GM19239 (cell line): ENCODE results near the gene SHTN1.

Experiments used
- DNase-seq: peaks from one replicate; pipeline ENCODE4 v3.0.0; 2011; ENCODE audit warnings: low spot score; ENCODE audit not compliant: insufficient read length
- FAIRE-seq: peaks from 2 replicates; lab custom pipeline; 2011; peaks lifted over from hg19 to GRCh38; lab: Jason Lieb, UNC

The SHTN1 gene

GRCh38 chr10:116925056-116925455, 79.9 kb downstream of the SHTN1 start:
- FAIRE-seq (no peak), DNase-seq (no peak)

GRCh38 chr10:116919706-116920105, 85.3 kb downstream of the SHTN1 start:
- FAIRE-seq, result no peak
- DNase-seq, result no peak

- FAIRE-seq (no peak), DNase-seq (no peak)
Measured at GRCh38 chr10:116919164-116919563, 85.8 kb downstream of the SHTN1 start.

GRCh38 chr10:116918583-116918982, 86.4 kb downstream of the SHTN1 start:
- no peak for FAIRE-seq

GRCh38 chr10:116917481-116917880, 87.5 kb downstream of the SHTN1 start:
- DNase-seq (no peak), FAIRE-seq (no peak)

More at GRCh38 chr10:116918583-116918982, 86.4 kb downstream of the SHTN1 start:
- DNase-seq, result no peak

- FAIRE-seq (no peak), DNase-seq (no peak)
Measured at GRCh38 chr10:116915340-116915739, 89.6 kb downstream of the SHTN1 start.

- FAIRE-seq (no peak), DNase-seq (no peak)
Measured at GRCh38 chr10:116913695-116914094, 91.3 kb downstream of the SHTN1 start.

- FAIRE-seq (no peak), DNase-seq (no peak)
Measured at GRCh38 chr10:116912162-116912561, 92.8 kb downstream of the SHTN1 start.

GRCh38 chr10:116910910-116911309, 94.1 kb downstream of the SHTN1 start:
- DNase-seq (no peak), FAIRE-seq (no peak)

- DNase-seq (no peak), FAIRE-seq (no peak)
Measured at GRCh38 chr10:116909307-116909706, 95.7 kb downstream of the SHTN1 start.

- FAIRE-seq, result no peak
- no peak for DNase-seq
Measured at GRCh38 chr10:116907245-116907987, 97.6 kb downstream of the SHTN1 start.

GRCh38 chr10:116905845-116906210, 99.2 kb downstream of the SHTN1 start:
- DNase-seq, result no peak
- no peak for FAIRE-seq

GRCh38 chr10:116899626-116900025, 105.4 kb downstream of the SHTN1 start:
- no peak for FAIRE-seq
- DNase-seq, result no peak

GRCh38 chr10:116893686-116894037, 111.3 kb downstream of the SHTN1 start:
- DNase-seq (no peak), FAIRE-seq (no peak)

GRCh38 chr10:116892907-116893685, 111.9 kb downstream of the SHTN1 start:
- DNase-seq, result no peak

GRCh38 chr10:116891208-116891607, 113.8 kb downstream of the SHTN1 start:
- DNase-seq (no peak), FAIRE-seq (no peak)

More at GRCh38 chr10:116892907-116893685, 111.9 kb downstream of the SHTN1 start:
- FAIRE-seq, result no peak

- FAIRE-seq, result no peak
Measured at GRCh38 chr10:116889066-116889465, 115.9 kb downstream of the SHTN1 start.

GRCh38 chr10:116888380-116889055, 116.5 kb downstream of the SHTN1 start:
- no peak for FAIRE-seq
- no peak for DNase-seq

More at GRCh38 chr10:116889066-116889465, 115.9 kb downstream of the SHTN1 start:
- no peak for DNase-seq

- DNase-seq (no peak), FAIRE-seq (no peak)
Measured at GRCh38 chr10:116886772-116887171, 118.2 kb downstream of the SHTN1 start.

- DNase-seq (no peak), FAIRE-seq (no peak)
Measured at GRCh38 chr10:116882639-116883038, 122.3 kb downstream of the SHTN1 start.
